Measurements from ENCODE around the gene ZC3H8.

DNA sequence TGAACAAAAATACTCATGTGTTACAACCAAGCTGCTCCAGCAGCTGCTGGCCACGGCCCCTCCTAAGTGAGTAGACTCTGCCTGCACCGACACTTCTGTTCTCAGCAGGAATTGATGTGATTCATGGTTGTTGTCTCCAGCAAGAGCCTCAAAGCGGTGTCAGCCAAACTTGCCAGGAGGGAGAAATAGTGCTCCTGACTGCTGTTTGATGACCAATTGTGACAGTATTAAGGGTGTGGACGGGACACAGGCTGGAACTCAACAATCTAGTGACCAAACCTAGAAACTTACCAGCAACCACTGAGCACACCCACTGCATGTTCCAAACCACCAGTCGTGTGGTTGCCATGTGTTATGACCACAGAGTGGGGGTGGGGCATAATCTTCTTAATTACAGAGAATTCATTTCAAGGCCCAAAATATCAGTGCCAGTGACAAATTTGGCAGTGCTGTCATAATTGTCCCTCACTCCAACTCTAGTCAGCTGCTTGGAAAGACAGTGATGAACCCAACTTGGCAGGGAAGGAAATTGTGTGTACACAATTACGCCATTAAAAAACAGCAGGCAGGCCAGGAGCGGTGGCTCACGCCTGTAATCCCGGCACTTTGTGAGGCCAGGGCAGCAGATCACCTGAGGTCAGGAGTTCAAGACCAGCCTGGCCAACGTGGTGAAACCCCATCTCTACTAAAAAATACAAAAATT lies 86.3 kb downstream of the ZC3H8 start:
- TF ChIP-seq, protein P1, sequence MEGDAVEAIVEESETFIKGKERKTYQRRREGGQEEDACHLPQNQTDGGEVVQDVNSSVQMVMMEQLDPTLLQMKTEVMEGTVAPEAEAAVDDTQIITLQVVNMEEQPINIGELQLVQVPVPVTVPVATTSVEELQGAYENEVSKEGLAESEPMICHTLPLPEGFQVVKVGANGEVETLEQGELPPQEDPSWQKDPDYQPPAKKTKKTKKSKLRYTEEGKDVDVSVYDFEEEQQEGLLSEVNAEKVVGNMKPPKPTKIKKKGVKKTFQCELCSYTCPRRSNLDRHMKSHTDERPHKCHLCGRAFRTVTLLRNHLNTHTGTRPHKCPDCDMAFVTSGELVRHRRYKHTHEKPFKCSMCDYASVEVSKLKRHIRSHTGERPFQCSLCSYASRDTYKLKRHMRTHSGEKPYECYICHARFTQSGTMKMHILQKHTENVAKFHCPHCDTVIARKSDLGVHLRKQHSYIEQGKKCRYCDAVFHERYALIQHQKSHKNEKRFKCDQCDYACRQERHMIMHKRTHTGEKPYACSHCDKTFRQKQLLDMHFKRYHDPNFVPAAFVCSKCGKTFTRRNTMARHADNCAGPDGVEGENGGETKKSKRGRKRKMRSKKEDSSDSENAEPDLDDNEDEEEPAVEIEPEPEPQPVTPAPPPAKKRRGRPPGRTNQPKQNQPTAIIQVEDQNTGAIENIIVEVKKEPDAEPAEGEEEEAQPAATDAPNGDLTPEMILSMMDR (IDR thresholded peaks at IDR 0.05), result no peak
- TF ChIP-seq POLR2A (IDR thresholded peaks at IDR 0.05), result no peak
